GM18909 (cell line): Measurements from ENCODE around the gene ARMC9.
"Not testable (repeated sequence)": the region's sequence is repeated elsewhere in the genome, so short reads cannot be mapped to it uniquely, and the experiment has no call there.

Experiments used
- ATAC-seq: cut with Tn5 transposase; IDR thresholded peaks from one replicate; pipeline ENCODE4 v1.9.1; 2021; ENCODE audit warnings: mild to moderate bottlenecking; ENCODE audit not compliant: unreplicated experiment, poor library complexity

The ARMC9 gene

DNA sequence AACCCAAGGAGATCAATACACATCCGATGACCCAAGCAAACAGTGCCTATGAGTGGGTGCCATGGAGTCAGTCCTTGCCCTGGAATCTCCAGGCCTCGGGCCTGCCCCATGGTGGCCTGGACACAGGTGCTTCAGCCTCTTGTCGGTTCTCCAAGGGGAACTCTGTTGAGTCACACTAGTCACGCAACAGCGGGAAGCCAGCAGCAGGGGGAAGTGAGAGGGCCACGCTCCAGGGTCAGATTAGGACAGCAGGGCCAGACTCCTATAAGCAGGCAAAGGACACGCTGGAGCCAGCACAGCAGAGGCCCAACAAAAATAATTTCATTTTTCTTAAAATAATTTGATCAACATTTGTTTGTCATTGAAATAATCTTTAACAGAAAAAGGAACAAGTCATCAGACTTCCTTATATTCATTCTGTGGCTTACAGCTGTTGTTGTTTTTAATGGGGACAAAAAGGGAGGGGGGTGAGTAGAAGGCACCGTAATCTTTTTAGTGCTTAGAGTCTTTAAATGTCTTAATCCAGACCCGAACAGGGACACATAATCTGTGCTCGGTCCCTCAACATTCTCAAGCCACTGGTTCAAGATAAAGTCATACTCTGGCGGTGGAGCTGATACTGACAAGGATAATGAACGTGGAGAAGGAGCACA is 16.4 kb upstream of the ARMC9 start:
- peak; percentile 57 for ATAC-seq

DNA sequence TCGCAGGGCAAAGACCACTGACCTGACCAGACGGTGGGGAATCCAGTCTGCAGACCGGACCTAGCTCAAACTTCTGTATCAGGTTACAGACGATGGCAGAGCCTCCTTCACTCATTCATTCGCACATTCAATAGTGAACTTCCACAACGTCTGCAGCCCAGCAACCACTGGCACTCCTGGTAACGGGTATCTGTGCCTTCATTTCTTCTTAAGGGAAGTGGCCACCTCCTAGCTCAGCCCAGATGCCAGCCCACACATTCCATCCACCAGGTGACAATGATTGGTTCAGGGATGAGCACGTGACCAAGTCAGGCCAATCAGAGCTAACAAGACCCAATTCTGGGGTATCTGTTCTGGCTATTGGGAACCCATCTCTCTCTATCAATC is 15.9 kb upstream of the ARMC9 start:
- no peak for ATAC-seq

DNA sequence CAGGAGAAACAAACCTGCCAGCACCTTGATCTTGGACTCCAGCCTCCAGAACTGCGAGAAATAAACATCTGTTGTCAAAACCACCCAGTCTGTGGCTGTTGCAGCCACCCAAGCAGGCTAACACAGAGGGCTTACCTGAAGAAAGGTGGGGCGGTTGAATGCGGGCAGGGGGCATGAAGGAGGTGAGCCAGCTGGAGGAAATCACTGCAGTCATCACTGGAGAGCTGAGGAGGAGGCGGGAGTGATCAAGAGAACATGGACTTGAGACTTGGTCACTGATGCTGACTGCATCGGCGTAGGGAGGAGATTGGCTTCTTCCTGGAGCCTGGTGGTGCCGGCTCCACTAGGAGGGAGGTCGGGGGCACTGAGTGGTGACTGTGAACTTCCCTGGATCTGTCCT is 14.6 kb upstream of the ARMC9 start:
- ATAC-seq, result no peak

- no peak for ATAC-seq
Observed at GRCh38 chr2:231184319-231184718, 14.1 kb upstream of the ARMC9 start.

DNA sequence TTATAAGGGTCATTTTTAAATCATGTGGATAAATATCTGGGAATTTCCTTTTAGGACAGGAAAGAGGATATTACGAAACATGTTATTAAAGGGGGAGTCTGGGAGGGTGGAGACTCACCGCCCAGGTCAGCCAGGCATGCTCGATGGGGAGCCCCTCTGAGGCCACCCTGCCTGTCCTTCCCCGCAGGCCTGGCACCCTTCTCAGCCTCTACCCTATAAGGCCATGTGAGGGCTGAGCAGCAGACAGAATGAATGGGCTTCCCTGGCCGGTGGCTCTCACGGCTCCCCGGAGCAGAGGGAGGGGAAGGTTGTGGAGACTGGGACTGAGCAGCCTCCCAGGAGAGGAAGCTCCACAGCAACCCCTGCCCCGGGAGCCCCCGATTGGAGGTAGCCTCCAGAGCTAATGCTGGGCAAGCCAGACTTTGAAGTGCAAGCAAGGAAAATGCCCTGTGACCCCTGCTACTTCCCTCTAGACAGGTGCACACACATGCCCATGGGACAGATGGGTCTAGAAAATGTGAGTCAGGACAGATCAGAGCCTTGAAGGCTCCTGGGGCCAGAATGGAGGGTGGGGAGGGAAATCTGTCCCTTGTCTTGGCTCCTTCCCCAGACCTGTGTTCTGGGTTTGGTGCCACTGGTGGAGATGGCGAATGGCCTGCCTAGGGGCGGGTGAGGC is 13.2 kb upstream of the ARMC9 start:
- ATAC-seq, result no peak

- no peak for ATAC-seq
Observed at GRCh38 chr2:231185886-231186285, 12.5 kb upstream of the ARMC9 start.

DNA sequence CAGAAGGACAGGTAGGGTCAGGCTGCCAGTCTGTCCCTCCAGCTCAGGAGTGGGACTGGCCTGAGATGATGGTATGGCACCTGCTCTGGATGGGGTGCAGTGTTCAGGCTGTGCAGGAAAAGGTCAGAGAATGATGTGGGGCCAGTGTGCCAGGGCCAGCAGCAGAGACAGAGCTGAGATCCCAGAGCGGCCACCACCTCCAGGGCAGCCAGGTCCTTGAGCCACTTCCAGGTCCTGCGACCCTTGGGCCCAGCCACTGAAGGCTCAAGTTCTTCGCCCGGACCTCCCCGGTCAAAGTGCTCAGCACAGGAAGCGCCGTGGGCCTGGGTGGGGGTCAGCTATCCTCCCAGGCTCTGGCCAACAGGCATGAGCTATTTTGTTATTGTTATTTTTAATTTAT is 12.1 kb upstream of the ARMC9 start:
- no peak for ATAC-seq

GRCh38 chr2:231187736-231188505 is 10.5 kb upstream of the ARMC9 start:
- no peak for ATAC-seq

- no peak for ATAC-seq
Observed at GRCh38 chr2:231188506-231189170, 9.8 kb upstream of the ARMC9 start.

- ATAC-seq, result no peak
Observed at GRCh38 chr2:231189171-231189530, 9.3 kb upstream of the ARMC9 start.

GRCh38 chr2:231189571-231190495 is 8.6 kb upstream of the ARMC9 start:
- no peak for ATAC-seq

- ATAC-seq, result no peak
Observed at GRCh38 chr2:231190531-231191197, 7.8 kb upstream of the ARMC9 start.

DNA sequence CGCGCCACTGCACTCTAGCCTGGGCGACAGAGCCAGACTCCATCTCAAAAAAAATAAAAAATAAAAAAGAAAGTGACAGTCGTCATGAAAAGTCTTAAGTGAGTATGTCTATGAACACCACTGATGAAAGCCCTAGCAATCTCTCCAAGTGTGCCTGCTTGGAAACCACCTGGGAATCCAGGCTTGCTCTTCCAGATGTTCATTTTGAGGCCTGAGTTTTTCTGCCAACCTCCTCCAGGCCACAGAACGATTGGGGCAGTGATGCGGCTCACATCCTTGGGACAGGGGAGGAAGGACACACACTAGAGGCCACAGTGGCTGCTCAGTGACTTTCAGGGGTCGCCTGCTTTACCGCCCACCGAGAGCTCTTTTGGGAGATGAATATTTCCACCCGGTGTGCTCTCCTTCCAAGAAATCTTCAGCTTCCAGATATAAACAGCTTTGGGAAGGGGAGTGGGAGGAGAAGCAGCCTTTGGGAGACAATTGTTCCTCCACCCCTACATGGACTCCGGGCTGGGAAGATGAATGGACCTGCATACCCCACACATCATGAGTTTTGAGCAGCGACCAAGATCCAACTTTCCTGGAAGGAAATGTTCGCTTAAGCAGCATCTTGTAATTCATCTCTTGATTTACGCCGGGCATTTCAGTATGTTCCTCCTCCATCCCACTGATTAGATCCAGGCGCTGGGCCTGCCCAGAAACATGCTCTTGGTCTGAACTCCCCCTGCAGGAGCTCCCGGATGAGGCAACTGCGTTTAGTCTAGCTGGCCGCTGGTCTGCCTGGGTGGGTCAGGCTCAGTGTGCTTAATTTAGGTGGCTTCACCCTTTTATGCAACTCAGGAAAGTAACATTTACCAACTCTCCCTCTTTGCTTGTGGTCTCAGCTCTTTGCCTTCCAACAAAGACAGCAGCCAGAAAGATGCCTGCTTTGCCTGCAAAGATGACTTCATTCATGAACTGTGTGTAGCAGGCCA is 6.2 kb upstream of the ARMC9 start:
- no peak for ATAC-seq

GRCh38 chr2:231193216-231193615 is 5.2 kb upstream of the ARMC9 start:
- no peak for ATAC-seq

DNA sequence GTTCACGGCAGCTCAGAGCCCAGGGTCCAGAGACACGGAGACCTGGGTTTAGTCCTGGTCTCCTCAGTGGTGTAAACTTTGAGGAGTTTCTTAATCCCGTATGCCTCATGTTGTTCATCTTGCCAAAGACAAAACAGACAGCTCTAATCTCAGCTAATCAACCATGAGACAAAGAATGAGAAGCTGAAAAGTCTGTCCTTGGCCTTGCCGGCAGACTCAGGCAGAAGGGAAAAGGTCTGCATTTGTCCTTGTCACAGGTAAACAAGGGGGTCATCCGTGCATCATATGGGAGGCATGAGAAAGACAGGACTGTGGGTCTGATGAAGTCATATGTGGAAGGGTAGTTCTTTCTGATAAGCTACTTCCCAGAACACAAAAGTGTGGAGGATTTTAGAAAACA is 1.8 kb upstream of the ARMC9 start:
- no peak for ATAC-seq

DNA sequence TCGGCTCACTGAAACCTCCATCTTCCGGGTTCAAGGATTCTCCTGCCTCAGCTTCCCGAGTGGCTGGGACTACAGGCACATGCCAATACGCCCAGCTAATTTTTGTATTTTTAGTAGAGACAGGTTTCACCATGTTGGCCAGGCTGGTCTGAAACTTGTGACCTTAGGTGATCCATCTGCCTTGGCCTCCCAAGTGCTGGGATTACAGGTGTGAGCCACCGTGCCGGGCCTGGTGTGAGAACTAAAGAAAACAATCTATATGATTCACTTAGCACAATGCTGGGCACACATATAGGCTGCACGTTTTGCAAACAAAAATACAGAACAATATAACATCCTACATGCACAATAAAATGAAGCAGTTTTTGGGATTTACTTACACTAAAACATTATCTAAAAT is 1.2 kb upstream of the ARMC9 start:
- ATAC-seq, result not testable (repeated sequence)

GRCh38 chr2:231197706-231198290 is 633 bp upstream of the ARMC9 start:
- no peak for ATAC-seq

DNA sequence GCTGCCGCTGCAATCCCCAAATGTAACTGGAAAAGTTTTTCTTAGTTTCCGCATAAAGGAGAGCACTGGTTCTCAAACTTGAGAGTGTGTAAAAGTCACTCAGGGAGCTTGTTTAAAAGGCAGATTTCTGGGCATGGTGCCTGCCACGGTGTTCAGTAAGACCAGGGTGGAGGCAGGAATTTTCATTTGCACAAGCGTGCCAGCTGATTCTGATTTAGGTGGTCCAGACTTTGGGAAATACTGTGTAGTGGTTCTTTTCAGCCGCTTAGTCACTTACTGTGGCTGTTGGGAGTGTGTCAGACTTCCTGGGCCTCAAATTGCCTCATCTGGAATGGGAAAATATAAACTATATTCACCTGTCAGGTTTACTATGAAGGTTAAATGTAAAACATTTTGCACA is 788 bp downstream of the ARMC9 start:
- ATAC-seq, result no peak
